NB4 (cell line): ENCODE data around the gene HSPB6.

Experiments
- DNase-seq: peaks from one replicate; pipeline ENCODE4 v3.0.0; 2010; ENCODE audit warnings: low read depth
- H3K4me3 ChIP-seq: one replicate; pipeline ENCODE4 v1.5.1; 2011; ENCODE audit warnings: mild to moderate bottlenecking, low read depth, low read length, moderate library complexity
- MYC ChIP-seq: IDR thresholded peaks from 2 replicates; pipeline ENCODE4 v1.6.1; 2011; ENCODE audit warnings: low read depth, low read length
- POLR2A ChIP-seq: IDR thresholded peaks from 2 replicates; pipeline ENCODE4 v1.6.1; 2011; ENCODE audit warnings: mild to moderate bottlenecking; ENCODE audit not compliant: insufficient read length; ENCODE audit errors: extremely low read depth
- TF ChIP-seq, protein P1 (sequence below): IDR thresholded peaks from 2 replicates; pipeline ENCODE4 v1.6.1; 2011; ENCODE audit warnings: low read depth, low read length
- TF ChIP-seq, protein P2 (sequence below): IDR thresholded peaks from one replicate; pipeline ENCODE4 v1.5.1; 2012; ENCODE audit warnings: low read depth, low read length

The HSPB6 gene

DNA sequence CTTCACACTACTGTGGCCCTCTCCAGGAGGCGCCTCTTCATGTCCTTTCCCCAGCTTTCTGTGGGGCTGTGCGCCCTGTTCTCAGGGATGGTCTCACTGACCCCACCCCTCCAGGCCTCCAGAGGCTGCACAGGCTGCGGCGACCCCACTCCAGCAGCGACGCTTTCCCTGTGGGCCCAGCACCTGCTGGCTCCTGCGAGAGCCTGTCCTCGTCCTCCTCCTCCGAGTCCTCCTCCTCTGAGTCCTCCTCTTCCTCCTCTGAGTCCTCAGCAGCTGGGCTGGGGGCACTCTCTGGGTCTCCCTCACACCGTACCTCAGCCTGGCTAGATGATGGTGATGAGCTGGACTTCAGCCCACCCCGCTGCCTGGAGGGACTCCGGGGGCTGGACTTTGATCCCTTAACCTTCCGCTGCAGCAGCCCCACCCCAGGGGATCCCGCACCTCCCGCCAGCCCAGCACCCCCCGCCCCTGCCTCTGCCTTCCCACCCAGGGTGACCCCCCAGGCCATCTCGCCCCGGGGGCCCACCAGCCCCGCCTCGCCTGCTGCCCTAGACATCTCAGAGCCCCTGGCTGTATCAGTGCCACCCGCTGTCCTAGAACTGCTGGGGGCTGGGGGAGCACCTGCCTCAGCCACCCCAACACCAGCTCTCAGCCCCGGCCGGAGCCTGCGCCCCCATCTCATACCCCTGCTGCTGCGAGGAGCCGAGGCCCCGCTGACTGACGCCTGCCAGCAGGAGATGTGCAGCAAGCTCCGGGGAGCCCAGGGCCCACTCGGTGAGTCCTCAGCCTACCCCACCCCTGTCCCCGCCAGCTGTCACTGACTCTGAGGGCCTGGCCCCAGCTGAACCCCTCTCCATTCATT lies 29.7 kb upstream of the HSPB6 start:
- TF ChIP-seq, protein P1, sequence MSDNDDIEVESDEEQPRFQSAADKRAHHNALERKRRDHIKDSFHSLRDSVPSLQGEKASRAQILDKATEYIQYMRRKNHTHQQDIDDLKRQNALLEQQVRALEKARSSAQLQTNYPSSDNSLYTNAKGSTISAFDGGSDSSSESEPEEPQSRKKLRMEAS: no peak
- TF ChIP-seq MYC (no peak), POLR2A (no peak)
- TF ChIP-seq, protein P2, sequence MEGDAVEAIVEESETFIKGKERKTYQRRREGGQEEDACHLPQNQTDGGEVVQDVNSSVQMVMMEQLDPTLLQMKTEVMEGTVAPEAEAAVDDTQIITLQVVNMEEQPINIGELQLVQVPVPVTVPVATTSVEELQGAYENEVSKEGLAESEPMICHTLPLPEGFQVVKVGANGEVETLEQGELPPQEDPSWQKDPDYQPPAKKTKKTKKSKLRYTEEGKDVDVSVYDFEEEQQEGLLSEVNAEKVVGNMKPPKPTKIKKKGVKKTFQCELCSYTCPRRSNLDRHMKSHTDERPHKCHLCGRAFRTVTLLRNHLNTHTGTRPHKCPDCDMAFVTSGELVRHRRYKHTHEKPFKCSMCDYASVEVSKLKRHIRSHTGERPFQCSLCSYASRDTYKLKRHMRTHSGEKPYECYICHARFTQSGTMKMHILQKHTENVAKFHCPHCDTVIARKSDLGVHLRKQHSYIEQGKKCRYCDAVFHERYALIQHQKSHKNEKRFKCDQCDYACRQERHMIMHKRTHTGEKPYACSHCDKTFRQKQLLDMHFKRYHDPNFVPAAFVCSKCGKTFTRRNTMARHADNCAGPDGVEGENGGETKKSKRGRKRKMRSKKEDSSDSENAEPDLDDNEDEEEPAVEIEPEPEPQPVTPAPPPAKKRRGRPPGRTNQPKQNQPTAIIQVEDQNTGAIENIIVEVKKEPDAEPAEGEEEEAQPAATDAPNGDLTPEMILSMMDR: no peak
- no peak for DNase-seq

DNA sequence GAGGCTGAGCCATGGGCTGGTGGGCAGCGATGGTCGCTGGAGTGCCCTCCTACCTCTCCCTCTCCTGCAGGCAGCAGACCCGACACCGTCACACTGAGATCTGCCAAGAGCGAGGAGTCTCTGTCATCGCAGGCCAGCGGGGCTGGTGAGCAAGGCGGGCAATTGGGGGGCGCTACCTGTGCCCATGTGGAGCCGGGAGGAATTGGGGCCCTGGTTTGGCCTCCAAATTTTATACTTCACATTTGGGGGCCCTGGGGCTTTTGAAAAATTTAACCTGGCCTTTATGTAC lies 28.5 kb upstream of the HSPB6 start:
- TF ChIP-seq, protein P2: no peak
- TF ChIP-seq POLR2A (no peak), MYC (no peak)
- TF ChIP-seq, protein P1: no peak
- no peak overlapping the region for H3K4me3 ChIP-seq
- DNase-seq: no peak

More for the DNA sequence above, 29.7 kb upstream of the HSPB6 start:
- H3K4me3 ChIP-seq: no peak overlapping the region

DNA sequence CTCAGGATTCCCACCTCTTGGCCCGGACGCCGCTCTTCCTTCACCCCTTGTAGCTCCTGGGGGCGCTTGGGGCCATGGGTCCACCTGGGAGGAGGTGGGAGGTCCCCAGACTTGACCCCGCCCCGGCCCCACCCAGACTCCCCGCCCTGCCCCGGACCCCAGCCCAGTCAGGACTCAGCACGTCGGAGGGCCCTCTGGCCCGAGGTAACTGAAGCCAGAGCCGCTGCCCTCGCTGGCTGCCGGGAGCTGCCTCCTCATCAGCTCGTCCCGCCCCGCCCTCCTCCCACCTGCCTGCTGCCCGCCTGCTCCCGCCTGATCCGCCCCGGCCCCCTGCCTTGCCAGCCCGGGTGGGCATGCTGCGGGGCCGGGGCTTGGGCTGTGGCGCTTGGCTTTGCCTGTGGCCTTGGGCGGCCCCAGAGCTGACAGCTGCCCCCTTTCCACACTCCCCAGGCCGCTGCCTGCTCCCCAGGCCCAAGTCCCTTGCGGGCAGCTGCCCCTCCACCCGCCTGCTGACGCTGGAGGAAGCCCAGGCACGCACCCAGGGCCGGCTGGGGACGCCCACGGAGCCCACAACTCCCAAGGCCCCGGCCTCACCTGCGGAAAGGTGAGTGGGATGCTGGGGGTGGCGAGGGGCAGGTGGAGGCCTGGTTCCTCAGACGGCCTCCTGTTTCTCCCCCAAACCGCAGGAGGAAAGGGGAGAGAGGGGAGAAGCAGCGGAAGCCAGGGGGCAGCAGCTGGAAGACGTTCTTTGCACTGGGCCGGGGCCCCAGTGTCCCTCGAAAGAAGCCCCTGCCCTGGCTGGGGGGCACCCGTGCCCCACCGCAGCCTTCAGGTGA lies 27.9 kb upstream of the HSPB6 start:
- no peak for TF ChIP-seq MYC
- no peak for TF ChIP-seq POLR2A
- TF ChIP-seq, protein P1: no peak
- no peak for DNase-seq
- no peak overlapping the region for H3K4me3 ChIP-seq

DNA sequence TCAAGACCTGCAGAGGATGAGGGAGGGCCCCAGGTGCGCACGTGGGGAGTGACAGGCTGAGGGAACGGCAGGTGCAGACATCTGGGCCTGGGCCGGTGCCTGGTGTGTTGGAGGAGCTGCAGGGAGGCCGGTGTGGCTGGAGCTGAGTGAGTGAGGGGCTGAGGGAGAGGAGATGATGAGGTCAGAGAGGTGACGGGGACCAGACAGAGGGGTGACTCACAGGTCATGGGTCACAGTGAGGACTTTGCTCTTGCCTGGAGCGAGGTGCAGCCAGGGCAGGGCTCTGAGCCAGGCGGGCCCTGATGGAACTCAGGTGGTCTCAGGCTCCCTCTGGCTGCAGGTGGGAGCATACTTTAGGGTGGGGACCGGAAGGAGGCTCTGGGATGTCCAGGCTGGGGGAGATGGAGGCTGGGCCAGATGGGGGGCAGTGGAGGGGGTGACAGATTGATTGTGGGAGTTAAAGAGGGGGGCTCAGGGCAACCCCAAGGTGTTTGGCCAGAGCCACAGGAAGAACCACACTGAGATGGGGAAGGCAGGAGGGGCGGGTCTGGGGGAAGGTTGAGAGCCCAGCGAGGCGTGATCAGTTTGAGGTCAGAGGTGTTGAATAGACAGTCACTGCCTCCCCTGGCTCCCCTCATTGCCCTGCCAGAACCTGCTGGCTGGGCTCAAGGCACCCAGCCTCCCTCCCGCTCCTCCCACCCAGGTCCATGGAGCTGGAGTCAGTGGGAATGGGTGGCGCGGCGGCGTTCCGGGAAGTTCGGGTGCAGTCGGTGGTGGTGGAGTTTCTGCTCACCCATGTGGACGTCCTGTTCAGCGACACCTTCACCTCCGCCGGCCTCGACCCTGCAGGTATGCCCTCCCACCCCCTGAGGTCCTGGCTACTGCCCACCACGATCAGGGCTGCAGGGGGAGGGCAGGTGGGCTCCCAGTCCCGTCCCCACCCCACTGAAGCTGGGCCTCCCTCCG lies 26.9 kb upstream of the HSPB6 start:
- no peak overlapping the region for H3K4me3 ChIP-seq
- TF ChIP-seq MYC: no peak
- DNase-seq: no peak

DNA sequence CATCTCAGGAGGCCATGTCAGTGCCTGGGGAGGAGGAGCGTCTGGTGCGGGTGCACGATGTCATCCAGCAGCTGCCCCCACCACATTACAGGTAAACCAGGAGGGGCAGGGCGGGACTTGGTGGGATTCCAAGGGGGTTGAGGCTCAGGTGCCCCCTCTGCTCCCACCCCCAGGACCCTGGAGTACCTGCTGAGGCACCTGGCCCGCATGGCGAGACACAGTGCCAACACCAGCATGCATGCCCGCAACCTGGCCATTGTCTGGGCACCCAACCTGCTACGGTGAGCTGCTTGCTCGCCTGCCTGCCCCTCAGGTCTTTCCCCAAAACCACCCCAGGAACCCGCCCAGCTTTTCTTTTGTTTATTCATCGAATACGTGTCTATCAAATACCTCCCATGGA lies 25.8 kb upstream of the HSPB6 start:
- no peak overlapping the region for H3K4me3 ChIP-seq
- no peak for TF ChIP-seq MYC
- TF ChIP-seq, protein P1: no peak
- TF ChIP-seq, protein P2: no peak
- no peak for TF ChIP-seq POLR2A
- DNase-seq: no peak

DNA sequence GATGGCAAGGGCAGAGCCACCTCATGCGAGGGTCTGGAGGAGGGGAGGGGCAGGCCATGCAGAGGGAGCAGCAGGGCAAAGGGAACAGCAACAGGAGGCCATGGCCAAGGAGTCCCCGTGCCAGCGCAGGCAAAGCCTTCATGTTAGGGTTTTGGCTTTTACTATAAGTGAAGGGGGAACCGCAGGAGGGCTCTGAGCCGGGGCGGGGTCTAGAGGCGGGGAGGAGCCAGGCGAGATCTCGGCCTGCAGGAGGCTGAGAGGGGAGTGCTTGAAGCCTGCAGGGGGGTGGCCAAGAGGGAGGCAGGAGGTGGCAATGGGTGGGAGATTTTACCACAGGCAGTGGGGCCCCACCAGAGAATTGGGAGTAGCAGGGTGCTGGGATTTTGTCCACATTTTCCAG lies 24.8 kb upstream of the HSPB6 start:
- no peak for DNase-seq
- TF ChIP-seq POLR2A: no peak
- no peak for TF ChIP-seq MYC
- TF ChIP-seq, protein P1: no peak
- TF ChIP-seq, protein P2: no peak

More for the DNA sequence above, 24.8 kb upstream of the HSPB6 start:
- H3K4me3 ChIP-seq: no peak overlapping the region
